Activated naive CD8-positive, alpha-beta T cell treated with anti-CD3 and anti-CD28 coated beads for 36 hours (primary cell): Measurements from ENCODE around the gene NUDT13. TPM values are rescaled to one million over a fixed set of nuclear protein-coding genes. Genes with fewer than 3 reads are reported as not detected.
"Not testable (repeated sequence)": the region's sequence is repeated elsewhere in the genome, so short reads cannot be mapped to it uniquely, and the experiment has no call there.

Experiments
- DNase-seq: peaks from one replicate; pipeline ENCODE4 v3.0.0; 2021
- H3K27ac Mint-ChIP-seq: one replicate; pipeline ENCODE4 v1.8.0; 2022; ENCODE audit warnings: mild to moderate bottlenecking, moderate library complexity, mixed read lengths
- H3K27me3 Mint-ChIP-seq: one replicate; pipeline ENCODE4 v1.8.0; 2022; ENCODE audit warnings: mild to moderate bottlenecking, mixed read lengths
- H3K36me3 Mint-ChIP-seq: one replicate; pipeline ENCODE4 v1.8.0; 2021; ENCODE audit warnings: mild to moderate bottlenecking, mixed read lengths
- H3K4me1 Mint-ChIP-seq: one replicate; pipeline ENCODE4 v1.8.0; 2021; ENCODE audit warnings: mixed read lengths
- H3K4me3 Mint-ChIP-seq: one replicate; pipeline ENCODE4 v1.8.0; 2022; ENCODE audit warnings: mild to moderate bottlenecking, moderate library complexity, mixed read lengths
- H3K9me3 Mint-ChIP-seq: one replicate; pipeline ENCODE4 v1.8.0; 2022; ENCODE audit warnings: mixed read lengths
- total RNA-seq, 2 experiments: library from RNA; stranded (reverse); gene quantifications; one replicate each; pipeline ENCODE4 v1.2.3, GENCODE V29; 2021

Gene NUDT13
- total RNA-seq, 2 experiments from 2014 or later: 1.2 to 1.4 TPM

DNA sequence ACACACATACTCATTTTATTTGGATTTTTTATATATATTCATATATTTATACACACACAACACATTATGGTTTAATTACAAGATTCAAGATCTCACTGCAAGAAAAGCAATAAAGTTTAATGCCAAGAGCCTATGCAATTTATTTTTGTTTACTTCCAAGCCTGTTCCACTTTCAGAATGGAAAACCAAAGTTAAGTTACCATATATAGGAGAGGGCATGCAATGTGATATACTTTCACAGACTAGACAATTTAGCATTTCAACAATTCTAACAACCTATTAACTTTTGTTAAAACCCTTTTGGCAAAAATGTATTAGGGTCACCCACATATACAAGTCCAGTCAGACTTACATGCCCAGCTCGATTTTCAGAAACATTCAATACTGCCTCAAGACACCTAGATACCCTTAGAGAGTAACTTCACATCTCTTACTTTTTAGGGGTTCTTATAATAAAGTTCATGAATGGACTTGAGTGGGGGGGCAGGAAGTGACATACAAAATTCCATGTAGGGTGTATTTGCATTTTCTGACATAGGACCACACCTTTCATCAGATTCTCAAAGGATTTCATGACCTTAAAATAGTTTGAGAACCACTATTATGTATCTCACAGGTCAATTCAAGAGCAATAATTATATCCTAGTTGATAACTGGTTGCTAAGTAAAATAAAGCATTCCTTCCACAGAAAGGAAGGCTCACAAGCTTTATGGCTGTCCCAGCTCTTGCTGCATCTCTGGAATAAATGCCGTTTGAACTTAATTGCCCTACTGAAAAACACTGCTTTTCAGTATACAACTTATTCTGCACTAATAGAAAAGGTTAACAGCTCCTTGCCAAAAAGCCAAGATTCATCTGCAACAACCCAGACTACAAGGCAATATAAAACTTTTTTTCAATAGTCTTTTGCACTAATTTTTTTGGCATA, 16.1 kb upstream of the NUDT13 start:
- Mint-ChIP-seq H3K4me3 (peak overlapping the region; percentile 93), H3K4me1 (peaks cover 28% of the 10 kb centered on the region), H3K36me3 (peaks cover 26% of the 10 kb centered on the region), H3K27me3 (no peaks in the 10 kb centered on the region), H3K27ac (peak overlapping the region; percentile 42), H3K9me3 (no peaks in the 10 kb centered on the region)
- DNase-seq: no peak

DNA sequence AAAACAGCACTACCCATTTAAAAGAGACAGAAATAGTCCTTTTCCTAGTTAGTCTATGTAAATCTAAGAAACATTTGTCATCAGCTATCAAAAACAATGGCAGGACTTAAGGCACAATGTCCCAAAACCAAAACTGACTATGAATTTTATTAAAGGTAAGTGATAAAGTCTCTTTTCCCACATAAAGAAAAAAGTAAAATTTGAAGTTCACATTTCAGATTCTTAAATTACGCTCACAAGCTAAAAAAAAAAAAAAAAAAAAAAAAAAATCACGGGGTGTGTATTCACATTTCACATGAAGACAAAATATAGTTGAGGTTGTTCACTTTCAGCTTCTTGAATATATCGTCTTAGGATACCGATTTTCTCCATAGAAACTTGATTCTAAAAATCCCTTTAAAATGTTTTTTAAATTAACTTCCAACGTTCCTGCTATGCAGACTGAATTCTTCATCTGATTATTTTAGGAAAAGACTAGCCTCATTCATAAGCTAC, 15.2 kb upstream of the NUDT13 start:
- peak overlapping the region; percentile 93 for H3K4me3 Mint-ChIP-seq
- DNase-seq: no peak
- H3K4me1 Mint-ChIP-seq: peaks cover 26% of the 10 kb centered on the region
- H3K9me3 Mint-ChIP-seq: no peaks in the 10 kb centered on the region
- peaks cover 26% of the 10 kb centered on the region for H3K36me3 Mint-ChIP-seq
- H3K27me3 Mint-ChIP-seq: no peaks in the 10 kb centered on the region
- H3K27ac Mint-ChIP-seq: peak overlapping the region; percentile 96

DNA sequence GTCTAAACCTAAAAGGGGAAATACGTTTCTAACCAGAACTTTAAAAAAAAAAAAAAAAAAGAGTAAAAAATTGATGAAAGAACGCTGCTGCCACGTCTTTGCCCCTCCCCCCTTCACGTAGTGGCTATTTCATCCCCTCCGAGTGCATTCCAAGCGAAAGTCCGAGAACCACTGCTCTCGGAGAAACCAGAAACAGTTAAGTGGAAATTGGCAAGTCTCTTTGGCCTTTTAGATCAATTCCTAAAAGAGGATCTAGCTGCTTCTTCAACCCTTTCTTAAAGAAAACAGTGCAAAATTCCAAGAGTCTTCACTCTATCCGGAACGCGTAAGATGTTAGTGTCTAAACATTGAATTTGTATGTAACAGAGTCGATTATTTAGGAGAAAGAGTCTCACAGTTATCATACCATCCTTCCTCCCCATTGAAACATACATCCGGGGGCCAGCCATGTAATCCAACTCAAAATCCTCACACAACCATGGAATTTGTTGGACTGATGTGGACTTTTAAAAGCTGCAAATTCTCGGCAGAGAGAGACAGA, 14.7 kb upstream of the NUDT13 start:
- H3K9me3 Mint-ChIP-seq: no peaks in the 10 kb centered on the region
- DNase-seq: peak; percentile 36
- H3K4me1 Mint-ChIP-seq: peaks cover 26% of the 10 kb centered on the region
- H3K27ac Mint-ChIP-seq: peak overlapping the region; percentile 96
- H3K4me3 Mint-ChIP-seq: peak overlapping the region; percentile 93
- no peaks in the 10 kb centered on the region for H3K27me3 Mint-ChIP-seq
- H3K36me3 Mint-ChIP-seq: peaks cover 26% of the 10 kb centered on the region

DNA sequence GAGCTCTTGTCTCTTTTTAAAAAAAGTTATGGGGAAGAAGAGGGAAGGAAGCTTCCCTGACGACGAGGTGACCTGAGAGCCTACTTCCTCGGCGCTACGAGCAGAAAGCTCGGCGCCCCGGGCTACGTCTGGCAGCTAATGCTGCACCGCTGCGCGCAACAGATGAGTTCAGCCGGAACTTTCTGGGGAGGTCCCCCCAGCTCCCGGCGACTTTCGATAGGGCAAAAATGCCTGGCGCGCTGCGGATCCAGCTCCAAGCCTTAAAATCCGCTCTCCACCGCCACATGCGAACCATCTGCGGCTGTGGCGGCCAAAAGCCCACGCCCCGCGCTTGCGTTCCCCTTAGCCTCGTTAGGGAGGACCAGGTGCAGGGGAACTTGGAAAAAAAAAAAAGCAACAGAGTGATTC, 14.2 kb upstream of the NUDT13 start:
- no peaks in the 10 kb centered on the region for H3K9me3 Mint-ChIP-seq
- peaks cover 26% of the 10 kb centered on the region for H3K36me3 Mint-ChIP-seq
- H3K27ac Mint-ChIP-seq: peak overlapping the region; percentile 96
- H3K4me1 Mint-ChIP-seq: peaks cover 26% of the 10 kb centered on the region
- no peaks in the 10 kb centered on the region for H3K27me3 Mint-ChIP-seq
- peak overlapping the region; percentile 93 for H3K4me3 Mint-ChIP-seq
- DNase-seq: peak; percentile 81

DNA sequence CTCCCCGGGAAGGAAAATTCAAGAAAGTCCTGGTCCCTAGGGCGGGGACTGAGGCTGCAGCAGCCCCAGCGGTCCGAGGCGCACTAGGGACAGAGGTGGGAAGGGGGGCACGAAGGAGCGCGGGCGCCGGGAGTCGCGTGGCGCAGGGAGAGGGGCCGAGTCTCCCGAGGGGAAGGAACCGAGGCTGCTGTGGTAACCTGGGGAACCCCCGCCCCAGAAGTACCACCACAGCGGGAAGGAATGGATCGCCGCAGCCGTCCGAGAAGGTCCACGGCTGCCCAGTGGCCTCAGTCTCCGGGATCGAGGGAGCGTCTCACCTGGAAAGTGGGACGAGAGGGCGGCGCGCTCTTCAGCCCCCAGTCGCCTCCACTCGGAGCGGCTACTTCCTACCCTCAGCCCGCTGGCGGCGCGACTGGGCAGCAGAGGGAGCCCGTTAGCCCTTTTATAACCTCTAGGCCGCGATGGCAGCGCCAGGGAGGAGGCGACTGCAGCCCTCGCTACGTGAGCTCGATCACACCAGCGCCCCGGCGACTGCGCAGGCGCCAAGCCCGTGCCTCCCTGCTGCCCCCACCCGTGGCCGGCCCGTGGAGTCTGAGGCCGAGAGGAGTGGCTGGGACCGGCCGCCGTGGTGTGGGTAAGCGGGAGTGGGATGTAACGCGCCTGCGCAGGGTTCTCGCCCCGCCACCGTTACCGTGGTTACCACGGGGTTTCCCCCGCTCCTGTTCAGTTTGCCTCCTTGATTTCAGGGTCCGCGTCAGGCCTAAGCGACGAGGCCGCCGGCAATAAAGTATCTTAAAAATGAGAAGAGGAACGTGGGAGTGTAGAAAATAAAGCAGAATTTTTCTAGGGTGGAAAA, 13.6 kb upstream of the NUDT13 start, which contains the start of gene P4HA1:
Gene P4HA1 (minus strand): TSS at position 418 of the 856 bp plus-strand sequence. CDS start 21,983 bp downstream, outside the sequence.
- no peaks in the 10 kb centered on the region for H3K27me3 Mint-ChIP-seq
- H3K9me3 Mint-ChIP-seq: no peaks in the 10 kb centered on the region
- peak within 1 kb of the TSS; percentile 96 for H3K27ac Mint-ChIP-seq
- peak; percentile 99 for DNase-seq
- H3K4me1 Mint-ChIP-seq: peaks cover 24% of the 10 kb centered on the region
- H3K36me3 Mint-ChIP-seq: peaks cover 24% of the 10 kb centered on the region
- H3K4me3 Mint-ChIP-seq: peak within 1 kb of the TSS; percentile 93

DNA sequence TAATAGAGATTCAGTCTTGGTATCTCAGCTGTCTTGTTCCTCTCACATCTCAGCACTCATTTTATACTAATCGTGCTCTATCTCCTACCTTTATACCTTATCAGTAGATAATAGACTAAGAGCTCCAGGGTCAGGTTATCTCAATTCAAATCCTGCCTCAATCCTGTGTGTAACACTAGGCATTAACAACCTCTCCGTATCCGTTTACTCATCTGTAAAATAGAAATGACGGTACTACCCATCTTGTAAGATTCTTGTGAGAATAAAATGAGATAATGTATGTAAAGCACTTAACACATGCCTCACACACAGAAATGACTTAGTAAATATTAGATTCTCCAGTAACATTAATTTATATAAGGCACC, 13.0 kb upstream of the NUDT13 start:
- Mint-ChIP-seq H3K9me3 (no peaks in the 10 kb centered on the region), H3K27ac (peak overlapping the region; percentile 96), H3K4me3 (peak overlapping the region; percentile 93), H3K36me3 (peaks cover 20% of the 10 kb centered on the region), H3K4me1 (peaks cover 20% of the 10 kb centered on the region), H3K27me3 (no peaks in the 10 kb centered on the region)
- DNase-seq: no peak

DNA sequence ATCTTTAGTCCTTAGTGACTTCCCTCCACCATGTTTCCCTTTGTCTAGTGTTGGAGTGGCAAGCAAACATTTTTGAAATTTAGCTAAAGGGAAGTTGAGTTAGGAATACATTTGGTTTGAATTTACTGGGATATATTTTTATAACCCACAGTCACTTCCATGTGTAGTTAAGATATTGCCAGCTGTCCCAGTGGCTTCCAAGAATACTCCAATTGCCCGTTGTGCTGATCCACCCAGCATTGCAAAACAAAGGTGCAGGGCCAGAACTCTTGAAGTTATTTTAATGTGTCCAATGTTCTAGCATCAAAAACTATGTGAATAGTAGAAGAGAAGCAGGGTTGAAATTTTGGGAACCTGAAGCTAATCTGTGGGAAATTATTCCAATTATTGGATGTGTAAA, 11.1 kb upstream of the NUDT13 start:
- Mint-ChIP-seq H3K9me3 (no peaks in the 10 kb centered on the region), H3K27ac (no peak overlapping the region), H3K4me3 (no peak overlapping the region), H3K4me1 (peaks cover 14% of the 10 kb centered on the region), H3K27me3 (no peaks in the 10 kb centered on the region), H3K36me3 (peaks cover 9% of the 10 kb centered on the region)
- no peak for DNase-seq

DNA sequence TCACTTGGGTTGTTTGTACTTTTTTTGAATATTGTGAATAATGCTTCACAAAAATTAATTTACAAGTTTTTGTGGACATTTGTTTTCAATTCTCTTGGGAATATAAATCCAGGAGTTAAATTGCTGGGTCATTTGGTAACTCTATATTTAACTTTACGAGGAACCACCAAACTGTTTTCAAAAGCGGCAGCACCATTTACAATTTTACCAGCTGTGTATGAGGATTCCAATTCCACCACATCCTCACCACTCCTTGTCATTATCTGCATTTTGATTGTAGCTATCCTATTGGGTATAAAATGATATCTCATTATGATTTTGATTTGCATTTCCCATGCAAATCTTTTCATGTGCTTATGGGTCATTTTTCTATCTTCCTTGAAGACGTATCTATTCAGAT, 4.0 kb upstream of the NUDT13 start:
- Mint-ChIP-seq H3K36me3 (peaks cover 30% of the 10 kb centered on the region), H3K9me3 (peaks cover 5% of the 10 kb centered on the region), H3K27ac (no peak overlapping the region), H3K27me3 (no peaks in the 10 kb centered on the region), H3K4me3 (no peak overlapping the region), H3K4me1 (peaks cover 9% of the 10 kb centered on the region)
- no peak for DNase-seq

DNA sequence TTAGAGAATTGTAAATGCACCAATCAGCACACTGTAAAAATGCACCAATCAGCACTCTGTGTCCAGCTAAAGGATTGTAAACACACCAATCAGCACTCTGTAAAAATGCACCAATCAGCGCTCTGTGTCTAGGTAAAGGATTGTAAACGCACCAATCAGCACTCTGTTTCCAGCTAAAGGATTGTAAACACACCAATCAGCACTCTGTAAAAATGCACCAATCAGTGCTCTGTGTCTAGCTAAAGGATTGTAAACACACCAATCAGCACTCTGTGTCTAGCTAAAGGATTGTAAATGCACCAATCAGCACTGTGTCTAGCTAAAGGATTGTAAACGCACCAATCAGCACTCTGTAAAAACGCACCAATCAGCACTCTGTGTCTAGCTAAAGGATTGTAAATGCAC, 1.0 kb upstream of the NUDT13 start:
- Mint-ChIP-seq H3K4me1 (peaks cover 13% of the 10 kb centered on the region), H3K36me3 (peaks cover 31% of the 10 kb centered on the region)
- not testable (repeated sequence) for DNase-seq, H3K9me3 Mint-ChIP-seq, H3K4me3 Mint-ChIP-seq, H3K27ac Mint-ChIP-seq, H3K27me3 Mint-ChIP-seq

DNA sequence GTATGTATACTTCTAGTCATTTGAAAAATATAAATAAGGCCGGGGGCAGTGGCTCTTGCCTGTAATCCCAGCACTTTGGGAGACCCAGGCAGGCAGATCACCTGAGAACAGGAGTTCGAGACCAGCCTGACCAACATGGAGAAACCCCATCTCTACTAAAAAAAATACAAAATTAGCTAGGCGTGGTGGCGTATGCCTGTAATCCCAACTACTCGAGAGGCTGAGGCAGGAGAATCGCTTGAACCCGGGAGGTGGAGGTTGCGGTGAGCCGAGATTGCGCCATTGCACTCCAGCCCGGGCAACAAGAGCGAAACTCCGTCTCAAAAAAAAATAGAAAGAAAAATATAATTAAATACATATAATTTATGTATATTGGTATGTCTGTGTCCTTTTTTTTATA, 1.8 kb downstream of the NUDT13 start:
- not testable (repeated sequence) for H3K27me3 Mint-ChIP-seq, H3K9me3 Mint-ChIP-seq, H3K4me3 Mint-ChIP-seq, DNase-seq, H3K27ac Mint-ChIP-seq
- peaks cover 29% of the 10 kb centered on the region for H3K36me3 Mint-ChIP-seq
- peaks cover 13% of the 10 kb centered on the region for H3K4me1 Mint-ChIP-seq

DNA sequence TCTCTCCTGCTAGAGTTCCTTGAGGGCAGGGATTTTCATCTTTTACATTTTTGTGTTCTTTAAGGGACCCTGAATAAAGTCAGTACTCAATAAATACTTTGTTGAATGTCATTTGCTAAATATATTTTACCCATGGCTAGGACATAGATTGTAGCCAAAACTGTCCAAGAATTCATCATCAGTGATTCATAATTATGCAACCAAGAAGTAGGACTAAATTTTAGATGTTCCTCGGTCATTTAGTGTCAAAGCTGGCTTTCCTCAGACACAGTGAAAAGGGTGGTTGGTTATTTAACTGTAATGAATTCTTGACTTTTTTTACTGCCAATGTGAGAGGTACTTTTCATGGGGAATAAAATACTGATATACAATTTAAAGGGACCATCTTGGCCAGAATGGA, 3.3 kb downstream of the NUDT13 start:
- DNase-seq: no peak
- peaks cover 22% of the 10 kb centered on the region for H3K36me3 Mint-ChIP-seq
- H3K4me1 Mint-ChIP-seq: peaks cover 17% of the 10 kb centered on the region
- H3K27me3 Mint-ChIP-seq: no peaks in the 10 kb centered on the region
- no peak overlapping the region for H3K4me3 Mint-ChIP-seq
- no peak overlapping the region for H3K27ac Mint-ChIP-seq
- peaks cover 5% of the 10 kb centered on the region for H3K9me3 Mint-ChIP-seq

DNA sequence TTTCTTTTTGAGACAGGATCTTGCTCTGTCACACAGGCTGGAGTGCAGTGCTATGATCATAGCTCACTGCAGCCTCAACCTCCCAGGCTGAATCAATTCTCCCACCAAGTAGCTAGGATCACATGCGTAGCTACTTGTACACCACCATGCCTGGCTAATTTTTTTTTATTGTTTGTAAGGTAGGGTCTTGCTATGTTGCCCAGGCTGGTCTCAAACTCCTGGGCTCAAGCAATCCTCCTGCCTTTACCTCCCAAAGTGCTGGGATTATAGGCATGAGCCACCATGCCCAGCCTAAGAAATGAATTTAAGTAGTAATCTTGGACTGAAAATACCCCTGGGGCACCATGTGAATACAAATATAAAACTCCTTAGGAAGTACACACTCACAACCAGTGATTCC, 5.8 kb downstream of the NUDT13 start:
- H3K27ac Mint-ChIP-seq: no peak overlapping the region
- H3K4me1 Mint-ChIP-seq: peaks cover 10% of the 10 kb centered on the region
- H3K4me3 Mint-ChIP-seq: no peak overlapping the region
- H3K27me3 Mint-ChIP-seq: no peaks in the 10 kb centered on the region
- no peak for DNase-seq
- H3K9me3 Mint-ChIP-seq: no peaks in the 10 kb centered on the region
- peaks cover 10% of the 10 kb centered on the region for H3K36me3 Mint-ChIP-seq

DNA sequence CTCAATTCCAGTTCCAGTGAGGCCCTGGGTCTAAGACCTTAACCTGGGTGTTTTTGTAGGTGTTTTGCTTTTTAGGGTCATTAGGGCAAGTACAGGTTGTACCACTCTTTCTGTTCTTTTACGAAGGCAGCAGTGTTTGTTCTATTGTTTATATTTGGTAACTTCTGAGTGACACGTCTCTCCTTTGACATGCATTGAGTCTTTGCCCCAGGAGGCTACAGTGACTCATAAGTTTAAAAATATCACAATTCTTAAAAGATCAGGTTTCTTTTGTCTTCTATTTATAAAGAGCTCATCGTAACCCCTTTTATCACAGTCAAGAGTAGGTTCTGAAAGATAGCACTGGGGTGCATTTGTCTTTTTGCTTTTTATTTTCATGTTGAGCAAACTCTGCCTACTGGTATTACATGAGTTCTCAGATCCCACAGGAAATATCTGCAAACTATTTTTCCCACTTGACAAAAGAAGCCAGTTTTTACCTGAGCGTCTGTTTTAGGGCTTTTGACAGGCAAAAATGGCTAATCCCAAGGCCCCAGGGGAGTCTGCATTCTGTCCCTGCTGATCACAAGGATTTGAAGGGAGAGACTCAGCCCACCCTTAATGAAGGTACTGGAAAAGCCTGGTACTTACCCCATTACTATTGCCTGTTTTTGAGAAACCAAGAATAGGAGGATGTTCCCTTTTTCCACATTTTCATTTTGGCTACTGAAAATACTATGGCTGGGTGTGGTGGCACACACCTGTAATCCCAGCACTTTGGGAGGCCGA, 7.9 kb downstream of the NUDT13 start:
- H3K27me3 Mint-ChIP-seq: no peaks in the 10 kb centered on the region
- peaks cover 8% of the 10 kb centered on the region for H3K36me3 Mint-ChIP-seq
- H3K27ac Mint-ChIP-seq: no peak overlapping the region
- no peaks in the 10 kb centered on the region for H3K9me3 Mint-ChIP-seq
- H3K4me1 Mint-ChIP-seq: peaks cover 5% of the 10 kb centered on the region
- no peak for DNase-seq
- no peak overlapping the region for H3K4me3 Mint-ChIP-seq

DNA sequence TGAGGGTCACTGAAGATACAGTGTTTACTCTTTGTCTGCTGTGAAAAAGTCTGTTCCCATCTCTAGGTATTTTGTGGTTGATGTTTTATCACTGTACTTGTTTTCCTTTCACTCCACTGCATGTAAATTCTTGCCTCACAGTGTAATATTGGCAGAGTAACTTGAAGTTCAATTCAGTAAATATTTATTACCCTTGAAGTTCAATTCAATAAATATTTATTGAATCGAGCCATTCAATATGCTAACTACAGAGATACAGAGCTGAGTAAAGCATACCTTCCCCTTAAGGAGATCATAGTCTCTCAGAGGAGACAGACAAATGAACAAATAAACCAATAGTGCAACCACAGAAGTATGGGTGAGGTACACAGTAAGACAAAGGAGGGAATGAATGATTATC, 9.2 kb downstream of the NUDT13 start:
- peak overlapping the region; percentile 16 for H3K27ac Mint-ChIP-seq
- H3K4me1 Mint-ChIP-seq: peaks cover 5% of the 10 kb centered on the region
- no peak for DNase-seq
- H3K36me3 Mint-ChIP-seq: peaks cover 8% of the 10 kb centered on the region
- no peaks in the 10 kb centered on the region for H3K9me3 Mint-ChIP-seq
- H3K27me3 Mint-ChIP-seq: no peaks in the 10 kb centered on the region
- no peak overlapping the region for H3K4me3 Mint-ChIP-seq
